ENCODE results near the gene CD209.
"Not testable (repeated sequence)": the region's sequence is repeated elsewhere in the genome, so short reads cannot be mapped to it uniquely, and the experiment has no call there.

CD209 gene

GRCh38 chr19:7769171-7769570 is 21.8 kb upstream of the CD209 start:
- H2BK5ac ChIP-seq (ENCODE audit: low read depth, low read length, poor library complexity): no peak overlapping the region
- no peak overlapping the region for H4K8ac ChIP-seq (ENCODE audit: low read depth, low read length)
- H2AK5ac ChIP-seq (ENCODE audit: low read length): no peak overlapping the region
- H3K4me2 ChIP-seq (ENCODE audit: low read length): no peak overlapping the region
- H3K79me1 ChIP-seq (ENCODE audit: low read length): no peaks in the 10 kb centered on the region
- no peak overlapping the region for H3K9ac ChIP-seq (ENCODE audit: low read length)
- no peaks in the 10 kb centered on the region for H3K9me3 ChIP-seq (ENCODE audit: insufficient read depth, low read depth, low read length)
- no peak overlapping the region for H3K14ac ChIP-seq (ENCODE audit: low read length)
- H2BK120ac ChIP-seq (ENCODE audit: insufficient read depth, low read length, poor library complexity): no peak overlapping the region
- H2AFZ ChIP-seq (ENCODE audit: insufficient read depth, low read length, poor library complexity): no peak overlapping the region
- no peaks in the 10 kb centered on the region for H3K27me3 ChIP-seq (ENCODE audit: insufficient read depth, low read length)
- no peak overlapping the region for H3K4me3 ChIP-seq (ENCODE audit: low read depth, low read length)
- H3K23ac ChIP-seq (ENCODE audit: low read length): no peak overlapping the region
- H2BK12ac ChIP-seq (ENCODE audit: low read length): no peak overlapping the region
- no peak overlapping the region for H3K27ac ChIP-seq (ENCODE audit: low read depth, low read length)
- no peaks in the 10 kb centered on the region for H3K36me3 ChIP-seq (ENCODE audit: control insufficient read depth in 1 of 2, insufficient read depth in 2 of 2, low read length in 2 of 2)
- H3K4ac ChIP-seq (ENCODE audit: low read depth, low read length): no peak overlapping the region
- H4K12ac ChIP-seq (ENCODE audit: low read depth, low read length): no peak overlapping the region
- H4K91ac ChIP-seq (ENCODE audit: low read depth, low read length): no peak overlapping the region
- H3K18ac ChIP-seq (ENCODE audit: low read length): no peak overlapping the region
- H3K4me1 ChIP-seq (ENCODE audit: control insufficient read depth in 1 of 2, insufficient read depth in 2 of 2, low read length in 2 of 2): peaks cover 8% of the 10 kb centered on the region in 2 experiments
- DNase-seq: no peak
- WGBS (ENCODE audit: extremely low coverage, insufficient coverage, insufficient read length): no CpG with 5 or more reads among the region's 2 CpGs
- H3K79me2 ChIP-seq (ENCODE audit: control insufficient read depth, insufficient read depth, low read length, poor library complexity): no peaks in the 10 kb centered on the region

- no peaks in the 10 kb centered on the region for H3K27me3 ChIP-seq (ENCODE audit: insufficient read depth, low read length)
- no peak overlapping the region for H3K18ac ChIP-seq (ENCODE audit: low read length)
- no peak overlapping the region for H4K8ac ChIP-seq (ENCODE audit: low read depth, low read length)
- no peak overlapping the region for H4K12ac ChIP-seq (ENCODE audit: low read depth, low read length)
- H3K4me1 ChIP-seq (ENCODE audit: control insufficient read depth in 1 of 2, insufficient read depth in 2 of 2, low read length in 2 of 2): no peaks in the 10 kb centered on the region
- no peak overlapping the region for H2AFZ ChIP-seq (ENCODE audit: insufficient read depth, low read length, poor library complexity)
- DNase-seq: no peak
- no peak overlapping the region for H2BK120ac ChIP-seq (ENCODE audit: insufficient read depth, low read length, poor library complexity)
- H4K91ac ChIP-seq (ENCODE audit: low read depth, low read length): no peak overlapping the region
- peaks cover 1% of the 10 kb centered on the region for H3K9me3 ChIP-seq (ENCODE audit: insufficient read depth, low read depth, low read length)
- H3K4ac ChIP-seq (ENCODE audit: low read depth, low read length): no peak overlapping the region
- no peak overlapping the region for H3K23ac ChIP-seq (ENCODE audit: low read length)
- H3K27ac ChIP-seq (ENCODE audit: low read depth, low read length): no peak overlapping the region
- H3K9ac ChIP-seq (ENCODE audit: low read length): no peak overlapping the region
- H2BK12ac ChIP-seq (ENCODE audit: low read length): no peak overlapping the region
- no peak overlapping the region for H3K4me2 ChIP-seq (ENCODE audit: low read length)
- no peak overlapping the region for H3K14ac ChIP-seq (ENCODE audit: low read length)
- no CpG with 5 or more reads among the region's 4 CpGs for WGBS (ENCODE audit: extremely low coverage, insufficient coverage, insufficient read length)
- no peak overlapping the region for H3K4me3 ChIP-seq (ENCODE audit: low read depth, low read length)
- H3K79me1 ChIP-seq (ENCODE audit: low read length): no peaks in the 10 kb centered on the region
- H2BK5ac ChIP-seq (ENCODE audit: low read depth, low read length, poor library complexity): no peak overlapping the region
- H3K36me3 ChIP-seq (ENCODE audit: control insufficient read depth in 1 of 2, insufficient read depth in 2 of 2, low read length in 2 of 2): no peaks in the 10 kb centered on the region
- no peak overlapping the region for H2AK5ac ChIP-seq (ENCODE audit: low read length)
- H3K79me2 ChIP-seq (ENCODE audit: control insufficient read depth, insufficient read depth, low read length, poor library complexity): no peaks in the 10 kb centered on the region
Observed at GRCh38 chr19:7767487-7767886, 20.2 kb upstream of the CD209 start.

- no peak overlapping the region for H2BK120ac ChIP-seq (ENCODE audit: insufficient read depth, low read length, poor library complexity)
- no peak overlapping the region for H4K12ac ChIP-seq (ENCODE audit: low read depth, low read length)
- no peaks in the 10 kb centered on the region for H3K79me2 ChIP-seq (ENCODE audit: control insufficient read depth, insufficient read depth, low read length, poor library complexity)
- no peak overlapping the region for H3K18ac ChIP-seq (ENCODE audit: low read length)
- H3K9ac ChIP-seq (ENCODE audit: low read length): no peak overlapping the region
- no peak overlapping the region for H3K4me2 ChIP-seq (ENCODE audit: low read length)
- H3K27ac ChIP-seq (ENCODE audit: low read depth, low read length): no peak overlapping the region
- no peak overlapping the region for H3K4me3 ChIP-seq (ENCODE audit: low read depth, low read length)
- H3K9me3 ChIP-seq (ENCODE audit: insufficient read depth, low read depth, low read length): peaks cover 1% of the 10 kb centered on the region
- H4K91ac ChIP-seq (ENCODE audit: low read depth, low read length): no peak overlapping the region
- H3K23ac ChIP-seq (ENCODE audit: low read length): no peak overlapping the region
- H2BK5ac ChIP-seq (ENCODE audit: low read depth, low read length, poor library complexity): no peak overlapping the region
- H3K27me3 ChIP-seq (ENCODE audit: insufficient read depth, low read length): no peaks in the 10 kb centered on the region
- no peak overlapping the region for H2BK12ac ChIP-seq (ENCODE audit: low read length)
- no CpG with 5 or more reads among the region's 11 CpGs for WGBS (ENCODE audit: extremely low coverage, insufficient coverage, insufficient read length)
- H3K36me3 ChIP-seq (ENCODE audit: control insufficient read depth in 1 of 2, insufficient read depth in 2 of 2, low read length in 2 of 2): no peaks in the 10 kb centered on the region
- no peak for DNase-seq
- no peak overlapping the region for H3K4ac ChIP-seq (ENCODE audit: low read depth, low read length)
- no peaks in the 10 kb centered on the region for H3K79me1 ChIP-seq (ENCODE audit: low read length)
- no peak overlapping the region for H4K8ac ChIP-seq (ENCODE audit: low read depth, low read length)
- H2AK5ac ChIP-seq (ENCODE audit: low read length): no peak overlapping the region
- no peak overlapping the region for H3K14ac ChIP-seq (ENCODE audit: low read length)
- H2AFZ ChIP-seq (ENCODE audit: insufficient read depth, low read length, poor library complexity): no peak overlapping the region
- no peaks in the 10 kb centered on the region for H3K4me1 ChIP-seq (ENCODE audit: control insufficient read depth in 1 of 2, insufficient read depth in 2 of 2, low read length in 2 of 2)
Observed at GRCh38 chr19:7766535-7766934, 19.2 kb upstream of the CD209 start.

GRCh38 chr19:7765043-7765442 is 17.7 kb upstream of the CD209 start:
- H2AK5ac ChIP-seq (ENCODE audit: low read length); H4K91ac ChIP-seq (ENCODE audit: low read depth, low read length); H3K4me2 ChIP-seq (ENCODE audit: low read length); H3K23ac ChIP-seq (ENCODE audit: low read length); H3K36me3 ChIP-seq (ENCODE audit: control insufficient read depth in 1 of 2, insufficient read depth in 2 of 2, low read length in 2 of 2); H4K12ac ChIP-seq (ENCODE audit: low read depth, low read length); H3K9me3 ChIP-seq (ENCODE audit: insufficient read depth, low read depth, low read length); H3K4me3 ChIP-seq (ENCODE audit: low read depth, low read length); DNase-seq; H3K4ac ChIP-seq (ENCODE audit: low read depth, low read length); H2BK120ac ChIP-seq (ENCODE audit: insufficient read depth, low read length, poor library complexity); H3K9ac ChIP-seq (ENCODE audit: low read length); H3K18ac ChIP-seq (ENCODE audit: low read length); H3K27me3 ChIP-seq (ENCODE audit: insufficient read depth, low read length); H2BK12ac ChIP-seq (ENCODE audit: low read length); H4K8ac ChIP-seq (ENCODE audit: low read depth, low read length); H3K27ac ChIP-seq (ENCODE audit: low read depth, low read length); H2BK5ac ChIP-seq (ENCODE audit: low read depth, low read length, poor library complexity); H3K14ac ChIP-seq (ENCODE audit: low read length); H3K4me1 ChIP-seq (ENCODE audit: control insufficient read depth in 1 of 2, insufficient read depth in 2 of 2, low read length in 2 of 2); H3K79me2 ChIP-seq (ENCODE audit: control insufficient read depth, insufficient read depth, low read length, poor library complexity); H2AFZ ChIP-seq (ENCODE audit: insufficient read depth, low read length, poor library complexity); H3K79me1 ChIP-seq (ENCODE audit: low read length): not testable (repeated sequence)
- WGBS (ENCODE audit: extremely low coverage, insufficient coverage, insufficient read length): no CpG with 5 or more reads among the region's 2 CpGs
